GM21447 (cell line): Measurements from ENCODE around the gene ABTB1.
"Not testable (repeated sequence)": the region's sequence is repeated elsewhere in the genome, so short reads cannot be mapped to it uniquely, and the experiment has no call there.

Experiments used
- ATAC-seq: cut with Tn5 transposase; IDR thresholded peaks from one replicate; pipeline ENCODE4 v1.9.1; 2021; ENCODE audit not compliant: unreplicated experiment

The ABTB1 gene

GRCh38 chr3:127647845-127648204 is 24.9 kb upstream of the ABTB1 start:
- ATAC-seq: no peak

GRCh38 chr3:127650236-127650635 is 22.5 kb upstream of the ABTB1 start:
- no peak for ATAC-seq

- ATAC-seq: no peak
Measured at GRCh38 chr3:127651516-127652172, 21.1 kb upstream of the ABTB1 start.

GRCh38 chr3:127652246-127652995 is 20.3 kb upstream of the ABTB1 start:
- ATAC-seq: no peak

- ATAC-seq: no peak
Measured at GRCh38 chr3:127654374-127654773, 18.4 kb upstream of the ABTB1 start.

GRCh38 chr3:127654993-127655392 is 17.8 kb upstream of the ABTB1 start:
- not testable (repeated sequence) for ATAC-seq

- no peak for ATAC-seq
Measured at GRCh38 chr3:127655641-127656040, 17.1 kb upstream of the ABTB1 start.

GRCh38 chr3:127656906-127657305 is 15.8 kb upstream of the ABTB1 start:
- no peak for ATAC-seq

- no peak for ATAC-seq
Measured at GRCh38 chr3:127658234-127658633, 14.5 kb upstream of the ABTB1 start.

- no peak for ATAC-seq
Measured at GRCh38 chr3:127660621-127661251, 12.0 kb upstream of the ABTB1 start.

- no peak for ATAC-seq
Measured at GRCh38 chr3:127661600-127661999, 11.2 kb upstream of the ABTB1 start.

- ATAC-seq: no peak
Measured at GRCh38 chr3:127662001-127662469, 10.7 kb upstream of the ABTB1 start.

- no peak for ATAC-seq
Measured at GRCh38 chr3:127663151-127663550, 9.6 kb upstream of the ABTB1 start.

GRCh38 chr3:127665165-127665564 is 7.6 kb upstream of the ABTB1 start:
- ATAC-seq: no peak

GRCh38 chr3:127665586-127665985 is 7.2 kb upstream of the ABTB1 start:
- ATAC-seq: no peak

- no peak for ATAC-seq
Measured at GRCh38 chr3:127666676-127667075, 6.1 kb upstream of the ABTB1 start.

- no peak for ATAC-seq
Measured at GRCh38 chr3:127667119-127667681, 5.6 kb upstream of the ABTB1 start.

- no peak for ATAC-seq
Measured at GRCh38 chr3:127668906-127669305, 3.8 kb upstream of the ABTB1 start.

GRCh38 chr3:127669541-127670228 is 3.1 kb upstream of the ABTB1 start:
- no peak for ATAC-seq

- no peak for ATAC-seq
Measured at GRCh38 chr3:127670229-127670559, 2.6 kb upstream of the ABTB1 start.

- ATAC-seq: no peak
Measured at GRCh38 chr3:127670761-127671522, 1.8 kb upstream of the ABTB1 start.
